A673 (cell line): ENCODE measurements around the gene IRX1.

Experiments used
- CTCF ChIP-seq: fragments of 300-800, 200-600 bp; sonication (generic); conservative IDR thresholded peaks from 2 replicates; pipeline ENCODE4 v1.5.1; 2017; ENCODE audit warnings: low read depth, mild to moderate bottlenecking, antibody characterized with exemption, low read length, moderate library complexity, mixed read lengths
- EZH2 ChIP-seq: fragments of 200-600 bp; sonication (generic); IDR thresholded peaks from 2 replicates; pipeline ENCODE4 v1.6.1; 2017; ENCODE audit warnings: borderline replicate concordance, low read depth, mild to moderate bottlenecking, mixed read lengths, antibody characterized with exemption, low read length; ENCODE audit not compliant: poor library complexity, severe bottlenecking

- TF ChIP-seq CTCF = no peak
- no peak for TF ChIP-seq EZH2
Observed at GRCh38 chr5:3584724-3585531, 10.7 kb upstream of the IRX1 start.
